HepG2 (cell line): Measurements from ENCODE around the gene E2F3. TPM values are rescaled to one million over a fixed set of nuclear protein-coding genes. Genes with fewer than 3 reads are reported as not detected.

Experiments used
- ATAC-seq: fragments of 200-7000 bp; cut with Tn5 transposase; 3 replicates; pipeline ENCODE4 v1.9.1; 2020; ENCODE audit warnings: mild to moderate bottlenecking, moderate library complexity
- BruUV-seq: library from RNA; stranded (reverse); fragments of 400-500 nt; replicated peaks from 2 replicates; lab custom pipeline; 2021; lab: Mats Ljungman, UMichigan
- CTCF ChIA-PET: fragments of 300-600 bp; formaldehyde crosslinking; extraction: SDS; loops from one replicate; lab custom pipeline; 2021; ENCODE audit warnings: low total read pairs, inconsistent platforms, low intra/inter-chr PET ratio; lab: Yijun Ruan, JAX
- POLR2A ChIA-PET: fragments of 350-600 bp; sonication (Branson Sonifier 250); formaldehyde crosslinking; loops from one replicate; lab custom pipeline; 2020; ENCODE audit warnings: antibody characterized with exemption, inconsistent platforms; lab: Yijun Ruan, JAX
- DNase-seq: peaks from one replicate; pipeline ENCODE4 v3.0.0-alpha.2; 2015; ENCODE audit warnings: low spot score
- FAIRE-seq: peaks from 3 replicates; lab custom pipeline; 2011; peaks lifted over from hg19 to GRCh38; lab: Jason Lieb, UNC
- H2AFZ ChIP-seq: one replicate; pipeline ENCODE4 v1.6.1; 2011; ENCODE audit warnings: low read length, inconsistent platforms
- H3K27ac ChIP-seq: fragments of 300-600 bp; 3 replicates; pipeline ENCODE4 v1.8.0; 2011; ENCODE audit warnings: mixed run types, mild to moderate bottlenecking, mixed read lengths, low read length, inconsistent platforms; ENCODE audit not compliant: insufficient read depth; ENCODE audit errors: extremely low read length
- H3K27me3 ChIP-seq, 2 experiments: fragments of 200-600 bp in 1 of 2; 2 replicates in 1 of 2; 3 replicates in 1 of 2; pipeline versions ENCODE4 v1.6.0 to v1.8.0; 2011; ENCODE audit warnings: low read length in 2 of 2, mild to moderate bottlenecking in 2 of 2, moderate library complexity in 2 of 2, inconsistent platforms in 1 of 2; ENCODE audit not compliant: insufficient read depth in 2 of 2, control insufficient read depth in 1 of 2
- H3K36me3 ChIP-seq, 2 experiments: fragments of 200-600 bp in 1 of 2; replicated peaks in 1 of 2; 2 replicates in 1 of 2; 3 replicates in 1 of 2; pipeline versions ENCODE4 v1.5.1 to v1.8.0; 2011; ENCODE audit warnings: low read length in 2 of 2, inconsistent platforms in 1 of 2; ENCODE audit not compliant: insufficient read depth in 2 of 2, control insufficient read depth in 1 of 2
- H3K4me1 ChIP-seq: 2 replicates; pipeline ENCODE4 v1.5.1; 2012; ENCODE audit warnings: low read length, inconsistent platforms; ENCODE audit not compliant: insufficient read depth
- H3K4me2 ChIP-seq: 2 replicates; pipeline ENCODE4 v1.6.0; 2011; ENCODE audit warnings: low read depth, low read length, inconsistent platforms
- H3K4me3 ChIP-seq, 3 experiments: fragments of 200-600 bp in 1 of 3; sonication (generic), shearing (Covaris generic) in 1 of 3; replicated peaks in 1 of 3; 2 replicates each; pipeline ENCODE4 v1.5.1; 2011 to 2016; ENCODE audit warnings: low read length in 3 of 3, inconsistent platforms in 2 of 3, low read depth in 2 of 3, mild to moderate bottlenecking in 2 of 3, control low read depth in 1 of 3, mixed read lengths in 1 of 3; ENCODE audit not compliant: insufficient read depth in 1 of 3
- H3K79me2 ChIP-seq: one replicate; pipeline ENCODE4 v1.6.1; 2011; ENCODE audit warnings: low read length, inconsistent platforms; ENCODE audit not compliant: insufficient read depth
- H3K9ac ChIP-seq: 2 replicates; pipeline ENCODE4 v1.6.0; 2011; ENCODE audit warnings: mild to moderate bottlenecking, low read depth, low read length, inconsistent platforms; ENCODE audit not compliant: insufficient read depth
- H3K9me3 ChIP-seq: 2 replicates; pipeline ENCODE4 v1.5.1; 2012; ENCODE audit warnings: mild to moderate bottlenecking, low read length
- H4K20me1 ChIP-seq: 2 replicates; pipeline ENCODE4 v1.6.0; 2011; ENCODE audit warnings: inconsistent platforms, mild to moderate bottlenecking, low read length, moderate library complexity; ENCODE audit not compliant: insufficient read depth
- AHR ChIP-seq: IDR thresholded peaks from 2 replicates; pipeline ENCODE4 v1.6.1; 2018; ENCODE audit warnings: missing genetic modification reagents, missing compliant biosample characterization
- ATRX ChIP-seq: sonication (generic); formaldehyde crosslinking; IDR thresholded peaks from 2 replicates; pipeline ENCODE4 v1.4.0; 2020; ENCODE audit warnings: missing genetic modification reagents, borderline replicate concordance
- CBX2 ChIP-seq, 2 experiments: fragments of 200-600 bp in 1 of 2; sonication (generic); formaldehyde crosslinking in 1 of 2; IDR thresholded peaks; 2 replicates each; pipeline versions ENCODE4 v1.7.0 to v1.8.1; 2018 to 2022; ENCODE audit warnings: low read depth in 2 of 2, low read length in 1 of 2, mild to moderate bottlenecking in 1 of 2, missing genetic modification reagents in 1 of 2
- CBX5 ChIP-seq: sonication (generic); formaldehyde crosslinking; IDR thresholded peaks from 2 replicates; pipeline ENCODE4 v1.4.0; 2020; ENCODE audit warnings: missing genetic modification reagents, borderline replicate concordance
- IKZF4 ChIP-seq: sonication (generic); formaldehyde crosslinking; IDR thresholded peaks from 2 replicates; pipeline ENCODE4 v1.5.1; 2020; ENCODE audit warnings: borderline replicate concordance, mild to moderate bottlenecking, low read depth, missing genetic modification reagents; ENCODE audit errors: not compliant biosample characterization
- JUN ChIP-seq: sonication (generic); formaldehyde crosslinking; IDR thresholded peaks from 2 replicates; pipeline ENCODE4 v1.4.0; 2020; ENCODE audit warnings: mild to moderate bottlenecking, missing genetic modification reagents
- NR2F1 ChIP-seq, 2 experiments: fragments of 450-650 bp in 1 of 2; formaldehyde crosslinking in 1 of 2; IDR thresholded peaks; 2 replicates each; pipeline versions ENCODE4 v1.5.0 to v1.6.1; 2016 to 2020; ENCODE audit warnings: mild to moderate bottlenecking in 1 of 2, missing compliant biosample characterization in 1 of 2, missing genetic modification reagents in 1 of 2, moderate library complexity in 1 of 2
- PPARG ChIP-seq: conservative IDR thresholded peaks from 2 replicates; pipeline ENCODE4 v1.6.1; 2016; ENCODE audit warnings: missing biosample characterization, missing genetic modification reagents
- SMAD9 ChIP-seq: sonication (generic); formaldehyde crosslinking; IDR thresholded peaks from 2 replicates; pipeline ENCODE4 v1.5.1; 2020; ENCODE audit warnings: mild to moderate bottlenecking, missing genetic modification reagents
- SMC3 ChIP-seq: IDR thresholded peaks from 2 replicates; pipeline ENCODE4 v1.6.1; 2011; ENCODE audit warnings: low read length, improper control_type of control experiment
- TBP ChIP-seq: sonication (generic); formaldehyde crosslinking; IDR thresholded peaks from 2 replicates; pipeline ENCODE4 v1.5.0; 2020; ENCODE audit warnings: missing genetic modification reagents
- ZBTB38 ChIP-seq: sonication (generic); formaldehyde crosslinking; IDR thresholded peaks from 2 replicates; pipeline ENCODE4 v1.5.1; 2020; ENCODE audit warnings: mild to moderate bottlenecking, missing genetic modification reagents
- ZFP36L2 ChIP-seq: sonication (generic); formaldehyde crosslinking; IDR thresholded peaks from 2 replicates; pipeline ENCODE4 v1.4.0; 2020; ENCODE audit warnings: missing genetic modification reagents
- ZNF331 ChIP-seq: sonication (generic); formaldehyde crosslinking; IDR thresholded peaks from 2 replicates; pipeline ENCODE4 v1.4.0; 2020; ENCODE audit warnings: missing genetic modification reagents
- ZNF484 ChIP-seq: sonication (generic); formaldehyde crosslinking; IDR thresholded peaks from 2 replicates; pipeline ENCODE4 v1.5.1; 2020; ENCODE audit warnings: mild to moderate bottlenecking, low read depth, missing genetic modification reagents, borderline replicate concordance
- ZNF691 ChIP-seq: sonication (generic); formaldehyde crosslinking; IDR thresholded peaks from 2 replicates; pipeline ENCODE4 v1.4.0; 2020; ENCODE audit warnings: missing genetic modification reagents, low read depth, mild to moderate bottlenecking, borderline replicate concordance
- ZNF788 ChIP-seq: sonication (generic); formaldehyde crosslinking; IDR thresholded peaks from 2 replicates; pipeline ENCODE4 v1.5.0; 2020; ENCODE audit warnings: mild to moderate bottlenecking, missing genetic modification reagents, borderline replicate concordance
- ZSCAN22 ChIP-seq: sonication (generic); formaldehyde crosslinking; IDR thresholded peaks from 2 replicates; pipeline ENCODE4 v1.4.0; 2020; ENCODE audit warnings: mild to moderate bottlenecking, missing genetic modification reagents
- WGBS: methylation state at CpG from one replicate; pipeline ENCODE4 v1.1.6; 2017; ENCODE audit warnings: low lambda C conversion rate; 5-methylcytosine and 5-hydroxymethylcytosine counted together
- in situ Hi-C: cut with HindIII; loops from 2 replicates; pipeline ENCODE4 v1.10.0; 2017; ENCODE audit warnings: low pct_unique_long_range_greater_than_20kb; ENCODE audit not compliant: extremely low pct_ligation_motif_present
- intact Hi-C: fragments of 100-400 bp; cut with micrococcal nuclease; formaldehyde crosslinking; loops from one replicate; pipeline ENCODE4 v1.10.0; 2022; ENCODE audit not compliant: unreplicated experiment
- polyA plus RNA-seq, 8 experiments: library from polyadenylated mRNA; depleted of rRNA in 3 of 8; stranded (reverse) in 7 of 8; unstranded in 1 of 8; fragments of >200 nt; fragmentation: Illumina TruSeq in 4 of 8; extraction: Trizol in 4 of 8; gene quantifications; 2 replicates each; pipeline versions ENCODE4 v1.2.1 to v1.2.3, GENCODE V29; 2011 to 2016; ENCODE audit warnings: low read depth in 4 of 8, missing spikeins in 1 of 8, mixed read lengths in 1 of 8; ENCODE audit not compliant: insufficient read depth in 1 of 8
- total RNA-seq, 5 experiments: library from RNA; depleted of rRNA; stranded (reverse); fragments of >200 nt; fragmentation: Illumina TruSeq; extraction: Trizol; gene quantifications; 2 replicates each; pipeline ENCODE4 v1.2.3, GENCODE V29; 2016; ENCODE audit warnings: low read depth in 1 of 5
- TF ChIP-seq, protein P1 (sequence below): sonication (generic); IDR thresholded peaks from 2 replicates; pipeline ENCODE4 v1.6.1; 2016; ENCODE audit warnings: low read depth, borderline replicate concordance

Gene E2F3
- total and polyA plus RNA-seq, 2 of the 13 experiments (the other 11 are each of a cell fraction or from before 2014, with no cell fraction given): 8.5 to 12.7 TPM

DNA sequence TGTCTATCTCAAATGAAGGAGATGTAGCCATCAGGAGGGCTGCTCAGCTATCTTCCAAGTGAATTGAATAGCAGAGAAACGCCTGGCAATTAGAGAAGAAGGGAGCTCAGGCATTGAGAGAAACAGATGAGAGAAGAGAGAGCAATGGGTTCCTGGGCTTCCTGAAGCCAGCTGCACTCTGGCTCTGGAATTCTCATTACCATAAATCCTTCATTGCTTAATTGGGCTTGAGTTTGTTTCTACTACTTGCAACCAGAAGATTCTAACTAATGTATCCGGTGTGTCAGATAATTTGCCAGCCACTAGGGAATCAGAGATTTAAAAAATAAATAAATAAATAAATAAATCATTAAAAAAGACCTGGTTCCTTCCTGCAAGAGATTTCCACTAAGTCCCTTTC lies 107.5 kb downstream of the E2F3 start:
- intact Hi-C loops: no loop called here
- FAIRE-seq (no peak), DNase-seq (no peak)
- H3K36me3 ChIP-seq: no peaks in the 10 kb centered on the region
- H4K20me1 ChIP-seq: no peaks in the 10 kb centered on the region
- TF ChIP-seq ZNF331 (CRISPR knock-in tag) (no peak), JUN (CRISPR knock-in tag) (no peak), SMAD9 (CRISPR knock-in tag) (no peak), CBX2 (IDR thresholded peaks at IDR 0.05; ENCODE audit: low read depth, low read length) (no peak), CBX2 (CRISPR knock-in tag; IDR thresholded peaks at IDR 0.05; ENCODE audit: low read depth) (no peak), ZBTB38 (no peak), ZFP36L2 (CRISPR knock-in tag) (no peak), ZNF484 (CRISPR knock-in tag) (no peak), ZSCAN22 (no peak), NR2F1 (CRISPR knock-in tag; IDR thresholded peaks at IDR 0.05) (no peak), TBP (CRISPR knock-in tag) (no peak), AHR (CRISPR knock-in tag) (no peak), SMC3 (no peak), ZNF691 (CRISPR knock-in tag) (no peak), PPARG (CRISPR knock-in tag) (no peak), IKZF4 (CRISPR knock-in tag) (no peak), ZNF788 (CRISPR knock-in tag) (no peak), ATRX (CRISPR knock-in tag) (no peak), CBX5 (no peak)
- TF ChIP-seq, protein P1, sequence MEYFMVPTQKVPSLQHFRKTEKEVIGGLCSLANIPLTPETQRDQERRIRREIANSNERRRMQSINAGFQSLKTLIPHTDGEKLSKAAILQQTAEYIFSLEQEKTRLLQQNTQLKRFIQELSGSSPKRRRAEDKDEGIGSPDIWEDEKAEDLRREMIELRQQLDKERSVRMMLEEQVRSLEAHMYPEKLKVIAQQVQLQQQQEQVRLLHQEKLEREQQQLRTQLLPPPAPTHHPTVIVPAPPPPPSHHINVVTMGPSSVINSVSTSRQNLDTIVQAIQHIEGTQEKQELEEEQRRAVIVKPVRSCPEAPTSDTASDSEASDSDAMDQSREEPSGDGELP: no peak
- TF ChIP-seq, all 625 proteins: peak for 0
- Histone ChIP-seq H3K9me3 (no peaks in the 10 kb centered on the region), H3K27ac (no peak overlapping the region), H3K4me3 (no peak overlapping the region), H3K9ac (no peak overlapping the region), H3K27me3 (peaks cover 0 to 5% of the 10 kb centered on the region in 2 experiments; a peak in 1 of 5 replicates), H2AFZ (no peak overlapping the region), H3K4me1 (peaks cover 18% of the 10 kb centered on the region), H3K79me2 (no peaks in the 10 kb centered on the region), H3K4me2 (no peak overlapping the region)
- in situ Hi-C loops: no loop called here
- ChIA-PET CTCF (no interaction called here), POLR2A (no interaction called here)
- ATAC-seq: no peak
- no TSS peak for BruUV-seq
- 56% methylated on average over 2 of the region's 2 CpGs for WGBS
